ENCODE results near the gene PIAS4. TPM values are rescaled to one million over a fixed set of nuclear protein-coding genes. Genes with fewer than 3 reads are reported as not detected.

Gene PIAS4
- total and polyA plus RNA-seq, 2 experiments from 2014 or later: 9.6 to 35.4 TPM

DNA sequence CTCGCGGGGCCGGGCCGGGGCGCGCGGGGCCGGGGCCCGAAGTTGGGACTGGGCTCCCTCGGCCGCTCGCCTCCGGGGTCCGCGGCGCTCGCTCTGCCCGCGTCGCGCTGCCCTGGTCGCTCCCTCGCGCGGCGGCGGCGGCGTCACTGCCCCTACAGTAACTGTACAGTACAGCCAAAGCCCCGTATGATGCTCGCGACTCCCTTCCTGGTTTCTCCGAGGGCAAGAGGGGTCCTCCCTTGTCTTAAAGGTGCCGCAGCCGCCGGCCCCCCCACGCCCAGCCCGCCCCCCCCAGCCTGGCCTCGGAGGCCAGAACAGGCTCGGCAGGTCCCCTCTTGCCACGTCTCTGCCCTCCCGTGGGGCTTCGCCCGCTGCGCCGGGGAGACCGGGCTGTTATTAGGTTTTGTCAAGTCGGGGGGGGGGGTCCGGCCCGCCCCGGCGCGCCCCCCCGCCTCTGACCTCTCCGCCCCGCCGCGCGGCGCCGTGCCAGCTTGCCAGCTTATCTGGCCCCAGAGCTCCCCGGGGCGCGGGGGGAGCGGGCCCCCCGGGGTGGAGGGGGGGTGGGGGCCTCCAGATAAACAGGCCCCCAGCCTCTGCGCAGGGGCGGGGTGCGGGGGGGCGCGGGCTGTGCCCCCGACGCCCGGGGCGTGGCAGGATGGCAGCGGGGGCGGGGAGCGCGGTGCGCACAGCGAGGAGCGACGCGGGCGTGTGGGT is 59.3 kb downstream of the PIAS4 start, which contains the start of gene ZBTB7A:
Gene ZBTB7A (minus strand): TSS at position 218 of the 714 bp plus-strand sequence. CDS start 11,667 bp downstream, outside the sequence.
- peak within 1 kb of the TSS; percentile 90 for H3K27ac ChIP-seq
- DNase-seq (ENCODE audit: low read depth in 1 of 2, low spot score in 1 of 2): peak; percentile 79 to 92
- peaks cover 16% of the 10 kb centered on the region for H3K27me3 ChIP-seq
- H3K9me3 ChIP-seq (ENCODE audit: low read depth): no peaks in the 10 kb centered on the region
- no peaks in the 10 kb centered on the region for H3K36me3 ChIP-seq
- peaks cover 3% of the 10 kb centered on the region for H3K4me1 ChIP-seq (ENCODE audit: low read depth)
- TF ChIP-seq, protein P1, sequence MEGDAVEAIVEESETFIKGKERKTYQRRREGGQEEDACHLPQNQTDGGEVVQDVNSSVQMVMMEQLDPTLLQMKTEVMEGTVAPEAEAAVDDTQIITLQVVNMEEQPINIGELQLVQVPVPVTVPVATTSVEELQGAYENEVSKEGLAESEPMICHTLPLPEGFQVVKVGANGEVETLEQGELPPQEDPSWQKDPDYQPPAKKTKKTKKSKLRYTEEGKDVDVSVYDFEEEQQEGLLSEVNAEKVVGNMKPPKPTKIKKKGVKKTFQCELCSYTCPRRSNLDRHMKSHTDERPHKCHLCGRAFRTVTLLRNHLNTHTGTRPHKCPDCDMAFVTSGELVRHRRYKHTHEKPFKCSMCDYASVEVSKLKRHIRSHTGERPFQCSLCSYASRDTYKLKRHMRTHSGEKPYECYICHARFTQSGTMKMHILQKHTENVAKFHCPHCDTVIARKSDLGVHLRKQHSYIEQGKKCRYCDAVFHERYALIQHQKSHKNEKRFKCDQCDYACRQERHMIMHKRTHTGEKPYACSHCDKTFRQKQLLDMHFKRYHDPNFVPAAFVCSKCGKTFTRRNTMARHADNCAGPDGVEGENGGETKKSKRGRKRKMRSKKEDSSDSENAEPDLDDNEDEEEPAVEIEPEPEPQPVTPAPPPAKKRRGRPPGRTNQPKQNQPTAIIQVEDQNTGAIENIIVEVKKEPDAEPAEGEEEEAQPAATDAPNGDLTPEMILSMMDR (IDR thresholded peaks at IDR 0.05; ENCODE audit: low read depth, low read length): no peak
- peak within 1 kb of the TSS; percentile 89 for H3K4me3 ChIP-seq

DNA sequence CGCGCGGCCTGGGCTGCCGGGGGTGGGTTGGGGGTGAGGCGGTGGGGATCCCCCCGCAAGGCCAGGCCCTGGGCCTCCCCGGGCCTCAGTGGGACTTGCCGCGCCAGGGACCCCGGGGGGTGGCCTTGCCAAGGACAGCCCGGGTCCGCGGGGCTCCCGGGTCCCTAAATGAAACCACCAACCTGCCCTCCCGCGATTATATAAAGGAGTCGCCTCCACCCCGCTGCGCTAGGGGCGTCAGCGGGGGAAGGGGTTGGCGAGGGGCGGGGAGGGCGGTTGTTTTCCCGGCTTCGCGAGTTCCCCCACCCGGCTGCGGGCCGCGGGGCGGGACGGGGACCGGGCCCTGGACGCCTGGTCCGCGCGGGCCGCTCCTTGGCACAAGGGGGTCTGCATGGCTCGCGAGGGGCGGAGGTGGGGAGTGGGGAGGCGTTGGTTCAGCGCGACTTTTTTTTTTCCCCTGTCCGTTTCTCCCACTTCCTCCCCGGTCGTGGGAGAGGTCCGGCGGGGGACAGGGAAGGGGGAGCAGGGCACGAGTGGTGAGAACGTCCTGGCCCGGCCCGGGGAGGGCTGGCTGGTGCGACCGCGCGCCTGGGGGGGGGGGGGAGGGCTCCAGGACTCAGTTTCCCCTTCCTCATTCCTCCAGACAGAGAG is 60.0 kb downstream of the PIAS4 start:
- Histone ChIP-seq H3K36me3 (no peaks in the 10 kb centered on the region), H3K27me3 (peaks cover 16% of the 10 kb centered on the region), H3K27ac (peak overlapping the region; percentile 90), H3K4me1 (ENCODE audit: low read depth) (peaks cover 3% of the 10 kb centered on the region), H3K4me3 (peak overlapping the region; percentile 89), H3K9me3 (ENCODE audit: low read depth) (no peaks in the 10 kb centered on the region)
- TF ChIP-seq, protein P1 (IDR thresholded peaks at IDR 0.05; ENCODE audit: low read depth, low read length): no peak
- peak in 1 of 2 donors; percentile 50 for DNase-seq (ENCODE audit: low read depth in 1 of 2, low spot score in 1 of 2)

DNA sequence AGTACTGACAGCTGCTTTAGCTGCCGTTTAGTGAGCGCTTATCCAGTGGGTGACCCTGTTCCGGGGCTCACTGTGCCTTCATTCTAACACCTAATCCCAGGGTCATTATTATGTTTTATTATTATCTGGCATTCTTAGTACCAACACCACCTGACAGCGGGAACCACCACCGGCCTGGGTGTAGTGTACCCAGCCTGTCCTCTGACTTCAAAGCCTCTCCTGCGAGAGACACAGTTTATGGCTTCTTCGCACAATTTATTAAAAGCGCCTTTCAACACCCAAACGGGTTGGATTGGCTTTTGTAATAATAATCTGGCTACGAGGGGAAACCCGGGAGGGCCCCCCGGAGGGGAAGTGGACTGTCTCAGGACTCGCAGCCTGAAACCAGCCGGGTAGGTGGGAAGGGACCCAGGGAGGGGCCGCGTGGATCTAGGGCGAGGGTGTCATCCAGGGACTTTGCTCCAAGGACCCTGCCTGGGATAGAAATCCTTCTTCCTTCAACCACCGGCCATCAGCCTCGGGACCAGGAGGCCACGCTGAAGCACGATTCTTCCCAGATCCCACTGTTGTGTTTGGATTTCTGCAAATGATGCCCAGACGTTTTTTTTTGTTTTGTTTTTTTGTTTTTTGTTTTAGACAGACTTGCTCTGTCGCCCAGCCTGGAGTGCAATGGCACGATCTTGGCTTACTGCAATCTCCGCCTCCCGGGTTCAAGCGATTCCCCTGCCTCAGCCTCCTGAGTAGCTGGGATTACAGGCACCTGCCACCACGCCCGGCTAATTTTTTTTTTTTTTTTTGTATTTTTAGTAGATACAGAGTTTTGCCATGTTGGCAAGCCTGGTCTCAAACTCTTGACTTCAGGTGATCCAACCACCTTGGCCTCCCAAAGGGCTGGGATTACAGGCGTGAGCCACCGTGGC is 60.8 kb downstream of the PIAS4 start:
- Histone ChIP-seq H3K4me3 (peak overlapping the region; percentile 89), H3K36me3 (no peaks in the 10 kb centered on the region), H3K9me3 (ENCODE audit: low read depth) (no peaks in the 10 kb centered on the region), H3K27ac (no peak overlapping the region), H3K27me3 (peaks cover 16% of the 10 kb centered on the region), H3K4me1 (ENCODE audit: low read depth) (peaks cover 3% of the 10 kb centered on the region)
- DNase-seq (ENCODE audit: low read depth in 1 of 2, low spot score in 1 of 2): no peak
- TF ChIP-seq, protein P1 (IDR thresholded peaks at IDR 0.05; ENCODE audit: low read depth, low read length): no peak

DNA sequence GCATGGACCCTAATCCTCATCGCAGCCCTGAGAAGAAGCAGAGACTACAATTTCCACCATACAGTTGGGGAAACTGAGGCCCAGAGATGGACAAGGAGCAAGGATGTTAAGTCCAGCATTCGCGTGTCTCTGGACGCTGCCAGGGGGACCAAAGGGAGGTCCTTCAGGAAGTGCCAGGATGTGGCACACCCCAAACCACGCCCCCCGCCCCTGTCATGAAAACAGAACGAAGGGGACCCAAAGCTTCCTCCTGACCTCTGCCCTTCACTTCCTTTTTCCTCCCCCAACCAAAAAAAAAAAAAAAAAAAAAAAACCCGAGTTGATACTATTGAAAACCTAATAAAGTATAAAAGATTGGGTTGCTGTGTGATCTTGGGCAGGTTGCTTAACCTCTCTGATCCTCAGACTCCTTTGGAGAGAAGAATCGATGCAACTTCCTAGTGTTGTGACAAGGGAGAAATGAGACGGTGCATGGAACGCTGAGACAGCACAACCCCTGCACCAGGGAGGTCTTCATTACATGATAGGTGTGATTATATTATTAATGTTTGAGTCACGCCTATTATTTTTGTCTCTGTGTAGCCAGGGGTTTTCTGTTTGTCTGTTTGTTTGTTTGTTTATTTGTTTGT is 61.9 kb downstream of the PIAS4 start:
- DNase-seq (ENCODE audit: low read depth in 1 of 2, low spot score in 1 of 2): no peak
- TF ChIP-seq, protein P1 (IDR thresholded peaks at IDR 0.05; ENCODE audit: low read depth, low read length): no peak
- H3K9me3 ChIP-seq (ENCODE audit: low read depth): no peaks in the 10 kb centered on the region

DNA sequence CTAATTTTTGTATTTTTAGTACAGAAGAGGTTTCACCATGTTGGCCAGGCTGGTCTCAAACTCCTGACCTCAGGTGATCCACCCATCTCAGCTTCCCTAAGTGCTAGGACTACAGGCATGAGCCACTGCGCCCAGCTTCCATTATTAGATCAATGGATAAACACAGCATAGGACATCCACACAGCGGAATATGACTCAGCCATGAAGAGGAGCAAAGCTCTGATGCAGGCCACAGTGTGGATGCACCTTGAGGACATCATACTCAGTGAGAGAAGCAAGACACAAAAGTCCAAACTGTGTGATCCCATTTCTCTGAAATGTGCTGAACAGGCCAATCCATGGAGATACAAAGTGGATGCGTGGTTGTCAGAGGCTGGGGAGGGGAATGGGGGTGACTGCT is 64.1 kb downstream of the PIAS4 start:
- peaks cover 16% of the 10 kb centered on the region for H3K27me3 ChIP-seq
- H3K36me3 ChIP-seq: no peaks in the 10 kb centered on the region
- no peak overlapping the region for H3K4me3 ChIP-seq
- DNase-seq (ENCODE audit: low read depth in 1 of 2, low spot score in 1 of 2): no peak
- no peaks in the 10 kb centered on the region for H3K9me3 ChIP-seq (ENCODE audit: low read depth)
- TF ChIP-seq, protein P1 (IDR thresholded peaks at IDR 0.05; ENCODE audit: low read depth, low read length): no peak
- no peaks in the 10 kb centered on the region for H3K4me1 ChIP-seq (ENCODE audit: low read depth)
- H3K27ac ChIP-seq: no peak overlapping the region

More for the DNA sequence above, 61.9 kb downstream of the PIAS4 start:
- Histone ChIP-seq H3K27ac (no peak overlapping the region), H3K27me3 (peaks cover 16% of the 10 kb centered on the region), H3K4me1 (ENCODE audit: low read depth) (no peaks in the 10 kb centered on the region), H3K36me3 (no peaks in the 10 kb centered on the region), H3K4me3 (no peak overlapping the region)

All from cardiac muscle cell (in vitro differentiated cells and primary cell).